Small intestine (tissue), 7 donors: Measurements from ENCODE around the gene GJA4. TPM values are rescaled to one million over a fixed set of nuclear protein-coding genes. Genes with fewer than 3 reads are reported as not detected.
"Not testable (repeated sequence)": the region's sequence is repeated elsewhere in the genome, so short reads cannot be mapped to it uniquely, and the experiment has no call there.

Experiments used
- DNase-seq, 2 donors: peaks; one replicate each; pipeline versions ENCODE4 v3.0.0 to v3.0.0-alpha.2; 2013
- FAIRE-seq: peaks from 2 replicates; lab custom pipeline; 2012; peaks lifted over from hg19 to GRCh38; lab: Jason Lieb, UNC
- H3K27ac ChIP-seq, 3 donors: one replicate each; pipeline ENCODE4 v1.5.1; 2013; ENCODE audit warnings: low read length in 2 of 3, mild to moderate bottlenecking in 2 of 3, control low read depth in 1 of 3, inconsistent platforms in 1 of 3, low read depth in 1 of 3, moderate library complexity in 1 of 3
- H3K27me3 ChIP-seq, 3 donors: one replicate each; pipeline ENCODE4 v1.6.1; 2013; ENCODE audit warnings: low read length in 3 of 3, inconsistent platforms in 1 of 3; ENCODE audit not compliant: control insufficient read depth in 3 of 3, insufficient read depth in 3 of 3
- H3K36me3 ChIP-seq, 3 donors: one replicate each; pipeline ENCODE4 v1.6.1; 2013; ENCODE audit warnings: low read length in 3 of 3, inconsistent platforms in 1 of 3, low read depth in 1 of 3, mild to moderate bottlenecking in 1 of 3, moderate library complexity in 1 of 3; ENCODE audit not compliant: control insufficient read depth in 3 of 3, insufficient read depth in 2 of 3
- H3K4me1 ChIP-seq, 3 donors: one replicate each; pipeline ENCODE4 v1.6.1; 2013; ENCODE audit warnings: low read length in 2 of 3, inconsistent platforms in 1 of 3, low read depth in 1 of 3, mild to moderate bottlenecking in 1 of 3, moderate library complexity in 1 of 3; ENCODE audit not compliant: control insufficient read depth in 3 of 3, insufficient read depth in 2 of 3
- H3K4me3 ChIP-seq, 3 donors: one replicate each; pipeline ENCODE4 v1.5.1; 2013; ENCODE audit warnings: low read length in 3 of 3, control low read depth in 1 of 3, inconsistent platforms in 1 of 3, low read depth in 1 of 3, mild to moderate bottlenecking in 1 of 3, moderate library complexity in 1 of 3
- H3K9me3 ChIP-seq, 2 donors: one replicate each; pipeline ENCODE4 v1.6.1; 2013; ENCODE audit warnings: low read depth in 1 of 2, low read length in 1 of 2; ENCODE audit not compliant: control insufficient read depth in 2 of 2, insufficient read depth in 1 of 2
- WGBS, 3 donors: extraction: QIAGEN DNeasy Blood & Tissue Kit; methylation state at CpG; one replicate each; pipeline ENCODE4 v1.1.7; 2013; 5-methylcytosine and 5-hydroxymethylcytosine counted together
- polyA plus RNA-seq, 4 donors: library from polyadenylated mRNA; stranded (reverse) in 3 of 4; unstranded in 1 of 4; fragments of 200-250 nt in 3 of 4; fragments of 120-200 nt in 1 of 4; gene quantifications; one replicate each; pipeline versions ENCODE4 v1.2.1 to v1.2.3, GENCODE V29; 2013
- donor health status: healthy with polysubstance abuse.
- donor health status: control.
- donor health status: control.
- donor health status: Bipolar disorder and iron deficiency.
- donor health status: healthy.

The GJA4 gene
- polyA plus RNA-seq, 4 donors = 0.81 to 16.8 (median 5.8) TPM; not detected in 1

GRCh38 chr1:34773114-34773513 is 19.7 kb upstream of the GJA4 start:
- H3K27me3 ChIP-seq, DNase-seq, H3K4me3 ChIP-seq, H3K27ac ChIP-seq, H3K36me3 ChIP-seq, FAIRE-seq, H3K4me1 ChIP-seq, H3K9me3 ChIP-seq: not testable (repeated sequence)
- 82 to 93% (median 87%) methylated on average over 4 of the region's 4 CpGs for WGBS, 3 donors

GRCh38 chr1:34774957-34775356 is 17.8 kb upstream of the GJA4 start:
- DNase-seq (no peak), FAIRE-seq (no peak)
- no peaks in the 10 kb centered on the region for H3K4me1 ChIP-seq
- H3K36me3 ChIP-seq = no peaks in the 10 kb centered on the region
- H3K4me3 ChIP-seq = no peak overlapping the region
- peaks cover 0 to 7% (median 2%) of the 10 kb centered on the region in 3 donors for H3K27me3 ChIP-seq
- H3K9me3 ChIP-seq = no peaks in the 10 kb centered on the region
- no peak overlapping the region for H3K27ac ChIP-seq
- 62 to 80% (median 78%) methylated on average over 8 of the region's 8 CpGs for WGBS, 3 donors

- Histone ChIP-seq H3K4me3 (no peak overlapping the region), H3K27me3 (peaks cover 0 to 17% (median 14%) of the 10 kb centered on the region in 3 donors), H3K36me3 (no peaks in the 10 kb centered on the region), H3K27ac (no peak overlapping the region), H3K9me3 (no peaks in the 10 kb centered on the region), H3K4me1 (peaks cover 0 to 3% (median 0%) of the 10 kb centered on the region in 3 donors)
- WGBS, 3 donors = 63 to 73% (median 72%) methylated on average over 3 of the region's 3 CpGs
- DNase-seq = no peak
- no peak for FAIRE-seq
Observed at GRCh38 chr1:34776911-34777310, 15.9 kb upstream of the GJA4 start.

GRCh38 chr1:34777519-34778321 is 15.1 kb upstream of the GJA4 start:
- DNase-seq (no peak), FAIRE-seq (no peak)
- Histone ChIP-seq H3K27ac (no peak overlapping the region), H3K9me3 (no peaks in the 10 kb centered on the region), H3K36me3 (no peaks in the 10 kb centered on the region), H3K27me3 (peaks cover 0 to 20% (median 19%) of the 10 kb centered on the region in 3 donors), H3K4me3 (no peak overlapping the region), H3K4me1 (peaks cover 0 to 4% (median 0%) of the 10 kb centered on the region in 3 donors)
- 52 to 76% (median 54%) methylated on average over 10 of the region's 10 CpGs for WGBS, 3 donors

- no peak overlapping the region for H3K27ac ChIP-seq
- peaks cover 0 to 20% (median 19%) of the 10 kb centered on the region in 3 donors for H3K27me3 ChIP-seq
- WGBS, 3 donors = 70 to 79% (median 78%) methylated on average over 6 of the region's 6 CpGs
- DNase-seq (no peak), FAIRE-seq (no peak)
- no peaks in the 10 kb centered on the region for H3K9me3 ChIP-seq
- no peaks in the 10 kb centered on the region for H3K36me3 ChIP-seq
- H3K4me3 ChIP-seq = no peak overlapping the region
- H3K4me1 ChIP-seq = peaks cover 0 to 8% (median 0%) of the 10 kb centered on the region in 3 donors
Observed at GRCh38 chr1:34778381-34778780, 14.4 kb upstream of the GJA4 start.

GRCh38 chr1:34779005-34779404 is 13.8 kb upstream of the GJA4 start:
- FAIRE-seq = no peak
- peaks cover 0 to 9% (median 0%) of the 10 kb centered on the region in 3 donors for H3K4me1 ChIP-seq
- H3K36me3 ChIP-seq = no peaks in the 10 kb centered on the region
- 84 to 92% (median 86%) methylated on average over 5 of the region's 5 CpGs for WGBS, 3 donors
- H3K27me3 ChIP-seq = peaks cover 0 to 19% (median 19%) of the 10 kb centered on the region in 3 donors
- H3K27ac ChIP-seq = no peak overlapping the region
- no peaks in the 10 kb centered on the region for H3K9me3 ChIP-seq
- no peak overlapping the region for H3K4me3 ChIP-seq
- DNase-seq = no peak

- no peaks in the 10 kb centered on the region for H3K36me3 ChIP-seq
- FAIRE-seq = no peak
- H3K27me3 ChIP-seq = peaks cover 0 to 19% (median 16%) of the 10 kb centered on the region in 3 donors
- no peaks in the 10 kb centered on the region for H3K9me3 ChIP-seq
- WGBS, 3 donors = 40 to 76% (median 60%) methylated on average over 5 of the region's 5 CpGs
- H3K4me3 ChIP-seq = no peak overlapping the region
- DNase-seq = no peak
- H3K27ac ChIP-seq = no peak overlapping the region
- peaks cover 0 to 9% (median 0%) of the 10 kb centered on the region in 3 donors for H3K4me1 ChIP-seq
Observed at GRCh38 chr1:34779526-34779925, 13.3 kb upstream of the GJA4 start.

- H3K27ac ChIP-seq = no peak overlapping the region
Observed at GRCh38 chr1:34779962-34780361, 12.8 kb upstream of the GJA4 start.

More at GRCh38 chr1:34779962-34780361, 12.8 kb upstream of the GJA4 start:
- no peak for DNase-seq
- FAIRE-seq = no peak
- H3K36me3 ChIP-seq = no peaks in the 10 kb centered on the region
- H3K4me1 ChIP-seq = peaks cover 0 to 9% (median 0%) of the 10 kb centered on the region in 3 donors
- 78 to 85% (median 79%) methylated on average over 5 of the region's 5 CpGs for WGBS, 3 donors
- H3K9me3 ChIP-seq = no peaks in the 10 kb centered on the region
- H3K4me3 ChIP-seq = no peak overlapping the region
- peaks cover 0 to 19% (median 16%) of the 10 kb centered on the region in 3 donors for H3K27me3 ChIP-seq
